Measurements from ENCODE around the gene NRIP2.

GRCh38 chr12:2813214-2814185, 21.3 kb downstream of the NRIP2 start:
- TF ChIP-seq, protein P1, sequence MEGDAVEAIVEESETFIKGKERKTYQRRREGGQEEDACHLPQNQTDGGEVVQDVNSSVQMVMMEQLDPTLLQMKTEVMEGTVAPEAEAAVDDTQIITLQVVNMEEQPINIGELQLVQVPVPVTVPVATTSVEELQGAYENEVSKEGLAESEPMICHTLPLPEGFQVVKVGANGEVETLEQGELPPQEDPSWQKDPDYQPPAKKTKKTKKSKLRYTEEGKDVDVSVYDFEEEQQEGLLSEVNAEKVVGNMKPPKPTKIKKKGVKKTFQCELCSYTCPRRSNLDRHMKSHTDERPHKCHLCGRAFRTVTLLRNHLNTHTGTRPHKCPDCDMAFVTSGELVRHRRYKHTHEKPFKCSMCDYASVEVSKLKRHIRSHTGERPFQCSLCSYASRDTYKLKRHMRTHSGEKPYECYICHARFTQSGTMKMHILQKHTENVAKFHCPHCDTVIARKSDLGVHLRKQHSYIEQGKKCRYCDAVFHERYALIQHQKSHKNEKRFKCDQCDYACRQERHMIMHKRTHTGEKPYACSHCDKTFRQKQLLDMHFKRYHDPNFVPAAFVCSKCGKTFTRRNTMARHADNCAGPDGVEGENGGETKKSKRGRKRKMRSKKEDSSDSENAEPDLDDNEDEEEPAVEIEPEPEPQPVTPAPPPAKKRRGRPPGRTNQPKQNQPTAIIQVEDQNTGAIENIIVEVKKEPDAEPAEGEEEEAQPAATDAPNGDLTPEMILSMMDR (IDR thresholded peaks at IDR 0.05), result peak in 4 of 5 experiments; percentile 34 to 54 (median 48)
- TF ChIP-seq POLR2A (IDR thresholded peaks at IDR 0.05), result no peak

All from tibial nerve (tissue), 3 donors.